GM19455 (cell line): ENCODE data around the gene TRIAP1.
"Not testable (repeated sequence)": the region's sequence is repeated elsewhere in the genome, so short reads cannot be mapped to it uniquely, and the experiment has no call there.

Experiments
- ATAC-seq: cut with Tn5 transposase; IDR thresholded peaks from one replicate; pipeline ENCODE4 v1.9.1; 2021; ENCODE audit not compliant: unreplicated experiment

TRIAP1 gene

DNA sequence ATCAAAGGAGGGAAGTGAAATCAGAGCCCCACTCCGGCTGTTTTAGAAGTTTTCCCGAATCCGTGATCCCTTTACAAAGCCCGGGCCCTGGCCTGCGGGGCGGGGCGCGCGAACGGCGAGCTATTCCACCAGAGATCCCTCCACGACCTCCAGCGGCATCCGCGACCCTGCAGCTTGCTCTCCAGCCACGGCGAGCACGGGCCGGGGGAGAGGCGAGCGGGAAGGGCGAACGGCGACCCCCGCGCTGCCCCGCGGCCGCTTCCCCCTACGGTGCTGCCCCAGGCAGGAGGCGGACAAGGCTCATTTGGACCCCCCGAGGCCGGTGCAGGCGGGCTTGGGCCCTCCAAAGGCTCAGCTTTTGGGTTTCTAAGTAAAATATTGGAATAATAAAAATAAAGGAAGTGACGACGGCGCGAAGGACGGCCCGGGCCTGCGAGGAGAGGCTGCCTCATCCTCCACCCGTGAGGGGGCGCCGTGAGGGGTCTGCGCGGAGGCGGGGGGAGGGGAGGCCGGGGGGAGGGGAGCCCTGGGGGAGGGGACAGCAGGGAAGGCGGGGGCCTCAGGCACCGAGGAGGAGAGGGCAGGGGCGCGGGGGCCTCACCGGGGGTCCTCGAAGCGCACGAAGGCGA lies 22.8 kb upstream of the TRIAP1 start:
- peak; percentile 30 for ATAC-seq

DNA sequence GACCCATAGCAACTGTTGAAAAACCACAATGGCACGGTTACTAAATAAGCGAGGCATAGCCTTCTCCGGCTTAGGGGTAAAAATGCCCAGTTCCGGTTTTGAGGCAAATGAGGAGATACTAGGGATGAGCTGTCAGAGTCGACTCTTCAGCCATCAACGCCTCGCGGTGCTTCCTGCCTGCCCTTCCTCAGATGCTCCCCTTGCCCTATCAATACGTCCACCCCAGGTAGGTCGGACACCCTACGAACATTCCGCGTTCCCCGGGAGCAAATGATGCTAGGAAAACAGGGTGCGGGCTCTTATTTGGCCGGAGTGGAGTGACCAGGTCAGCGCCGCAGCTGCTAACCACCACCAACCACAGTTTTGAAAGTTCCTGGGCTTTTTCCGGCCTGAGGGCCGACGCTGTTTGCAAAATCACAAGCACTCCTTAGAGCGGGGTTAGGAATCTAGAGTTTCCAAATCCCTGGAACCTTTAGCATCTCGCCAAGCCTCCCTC lies 22.2 kb upstream of the TRIAP1 start:
- no peak for ATAC-seq

DNA sequence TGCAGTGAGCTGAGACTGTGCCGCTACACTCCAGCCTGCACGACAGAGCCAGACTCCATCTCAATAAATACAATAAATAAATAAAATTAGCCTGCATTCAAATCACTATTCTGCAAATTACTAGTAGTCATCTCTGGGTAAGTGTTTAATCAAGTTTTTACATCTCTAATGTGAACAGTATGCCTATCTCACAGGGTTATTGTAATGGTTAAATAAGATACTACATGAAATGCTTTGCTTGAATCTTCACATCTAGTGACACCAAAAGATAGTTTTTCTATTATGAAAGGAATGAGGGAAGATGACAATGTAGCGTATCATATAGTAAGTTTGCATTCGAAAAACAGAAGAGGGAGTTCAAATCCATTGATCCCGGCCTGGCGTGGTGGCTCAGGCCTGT lies 21.3 kb upstream of the TRIAP1 start:
- ATAC-seq, result no peak

DNA sequence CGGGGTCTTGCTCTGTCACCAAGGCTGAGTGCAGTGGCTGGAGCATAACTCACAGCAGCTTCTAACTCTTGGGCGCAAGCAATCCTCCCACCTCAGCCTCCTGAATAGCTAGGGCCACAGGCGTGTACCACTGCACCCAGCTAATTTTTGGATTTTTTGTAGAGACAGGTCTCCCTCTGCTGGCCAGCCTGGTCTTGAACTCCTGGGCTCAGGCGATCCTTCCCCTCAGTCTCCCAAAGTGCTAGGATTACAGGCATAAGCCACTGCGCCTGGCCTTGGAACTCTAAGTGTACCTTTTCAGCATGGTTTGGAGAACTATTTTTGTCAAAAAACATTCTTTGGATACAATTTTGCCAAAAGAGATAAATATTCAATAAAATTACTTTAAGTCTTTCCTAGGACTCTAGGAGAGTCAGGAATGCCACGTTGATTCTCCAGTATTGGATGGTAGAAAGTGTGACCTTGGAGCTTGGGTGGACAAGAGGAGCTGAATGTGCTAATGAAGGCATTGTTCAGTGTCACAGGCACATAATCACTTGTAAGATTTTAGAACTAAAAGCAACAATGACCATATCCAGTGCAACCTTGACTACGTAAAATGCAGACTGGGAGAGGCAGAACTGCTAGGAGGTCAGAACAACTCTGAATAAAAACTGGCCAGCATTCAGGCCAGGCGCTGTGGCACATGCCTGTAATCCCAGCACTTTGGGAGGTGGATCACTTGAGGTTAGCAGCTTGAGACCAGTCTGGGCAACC lies 20.6 kb upstream of the TRIAP1 start:
- ATAC-seq, result no peak

DNA sequence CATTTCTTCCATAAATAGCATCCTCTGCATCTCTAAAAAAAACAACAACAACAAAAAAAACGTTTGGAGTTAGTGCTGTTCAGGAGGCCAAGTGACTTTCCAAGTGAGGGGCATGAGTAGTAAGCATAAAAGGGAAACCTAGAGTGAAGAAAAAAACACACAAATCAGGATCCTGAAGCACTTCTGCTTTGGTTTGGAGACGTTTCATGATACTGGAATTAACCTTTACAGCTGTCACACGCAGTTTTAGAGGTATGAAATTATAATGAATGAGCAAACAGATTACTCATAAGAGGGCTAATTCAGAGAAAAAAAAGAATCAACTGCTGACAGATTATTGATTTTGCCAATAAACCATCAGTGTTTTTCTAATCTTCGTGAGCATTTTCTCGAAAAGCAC lies 19.6 kb upstream of the TRIAP1 start:
- ATAC-seq, result no peak

DNA sequence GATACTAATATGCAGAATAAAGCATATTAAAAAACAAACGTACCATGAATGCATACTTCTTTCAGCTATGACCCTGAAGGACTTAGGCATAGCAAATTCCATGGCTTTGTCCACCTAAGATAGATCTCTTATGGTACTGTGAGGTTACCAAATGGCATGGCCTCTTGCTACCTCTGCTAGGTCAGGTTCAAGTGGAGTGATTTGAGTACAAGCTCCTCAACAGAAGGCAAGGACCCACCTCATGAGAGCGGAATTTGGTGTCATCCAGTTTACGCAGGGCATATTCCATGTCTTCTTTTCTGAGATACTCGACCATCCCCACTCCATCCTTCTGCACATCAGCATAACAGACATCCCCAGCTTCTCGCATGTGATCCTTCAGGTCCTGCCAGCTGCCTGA lies 17.5 kb upstream of the TRIAP1 start:
- ATAC-seq, result no peak

DNA sequence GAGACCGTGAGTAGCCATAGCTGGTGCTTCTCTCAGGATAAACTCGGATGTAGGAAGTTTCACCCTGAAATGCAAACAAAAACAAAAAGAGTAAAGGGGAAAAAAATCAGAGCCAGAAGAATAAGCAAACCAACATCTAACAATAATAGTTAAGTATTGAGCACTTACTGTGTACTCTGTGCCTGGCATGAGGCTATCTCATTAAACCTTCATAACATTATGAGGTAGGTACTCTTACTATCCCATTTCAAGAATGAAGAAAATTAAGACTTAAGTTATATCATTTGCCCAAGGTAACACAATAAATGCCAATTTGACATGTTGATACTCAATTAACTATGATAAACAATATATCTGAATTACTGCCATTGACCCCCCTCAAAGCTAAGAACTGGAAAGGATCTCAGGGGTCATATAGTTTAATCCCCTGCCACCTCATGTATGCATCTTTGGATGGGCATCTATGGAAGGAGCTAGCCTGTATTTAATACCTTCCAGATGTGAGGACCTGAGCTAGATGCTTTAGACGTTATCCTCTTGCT lies 16.0 kb upstream of the TRIAP1 start:
- no peak for ATAC-seq

DNA sequence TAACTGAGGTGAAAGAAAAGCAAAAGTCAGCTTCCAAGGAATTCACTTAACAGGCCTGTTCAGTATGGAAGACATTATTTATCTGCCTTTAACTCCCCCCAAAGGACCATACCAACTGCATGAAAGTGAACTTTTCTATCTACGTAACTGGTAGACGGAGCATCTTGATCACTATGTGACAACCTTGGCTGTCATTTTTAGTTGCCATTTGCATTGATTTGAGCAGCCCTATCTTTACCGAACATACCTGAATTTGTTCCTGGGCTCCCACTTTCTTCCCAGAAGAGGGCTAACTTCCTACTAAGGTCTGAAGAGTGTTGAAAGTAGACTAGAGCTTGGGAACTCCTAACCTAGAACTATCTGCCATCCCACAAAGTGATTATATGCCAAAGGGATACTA lies 14.0 kb upstream of the TRIAP1 start:
- no peak for ATAC-seq

DNA sequence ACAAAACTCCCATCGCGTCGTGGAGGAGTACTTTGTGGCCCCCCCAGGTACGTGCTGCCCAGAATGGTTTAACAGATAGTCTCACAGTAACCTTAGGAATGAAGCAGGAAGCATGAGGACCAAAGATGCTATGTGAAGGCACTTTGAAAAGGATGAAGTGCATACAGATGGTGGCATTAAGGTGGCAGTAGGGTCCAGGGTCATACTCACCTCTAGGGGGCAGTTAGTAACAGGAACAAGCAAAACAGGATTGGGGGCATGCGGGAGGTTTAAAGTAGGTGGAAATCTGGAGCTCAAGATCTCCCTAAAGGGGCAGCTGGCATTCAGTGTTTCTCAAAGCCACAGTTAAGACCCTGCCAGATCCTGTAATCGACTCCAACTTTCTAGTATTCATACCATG lies 10.9 kb upstream of the TRIAP1 start:
- no peak for ATAC-seq

DNA sequence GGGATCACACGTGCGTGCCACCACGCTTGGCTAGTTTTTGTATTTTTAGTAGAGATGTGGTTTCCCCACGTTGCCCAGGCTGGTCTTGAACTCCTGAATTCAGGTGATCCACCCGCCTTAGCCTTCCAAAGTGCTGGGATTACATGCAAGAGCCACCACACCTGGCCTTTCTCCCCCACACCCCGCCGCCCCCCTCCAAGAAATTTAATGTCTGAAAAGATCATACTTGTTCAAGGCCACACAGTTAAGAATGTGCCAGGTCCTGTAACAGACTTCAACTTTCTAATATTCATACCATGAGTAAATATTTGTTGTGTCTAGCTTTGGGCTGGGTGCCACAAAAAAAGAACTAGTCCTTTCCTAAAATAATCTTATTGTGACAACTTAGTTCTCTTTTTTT lies 9.1 kb upstream of the TRIAP1 start:
- no peak for ATAC-seq

DNA sequence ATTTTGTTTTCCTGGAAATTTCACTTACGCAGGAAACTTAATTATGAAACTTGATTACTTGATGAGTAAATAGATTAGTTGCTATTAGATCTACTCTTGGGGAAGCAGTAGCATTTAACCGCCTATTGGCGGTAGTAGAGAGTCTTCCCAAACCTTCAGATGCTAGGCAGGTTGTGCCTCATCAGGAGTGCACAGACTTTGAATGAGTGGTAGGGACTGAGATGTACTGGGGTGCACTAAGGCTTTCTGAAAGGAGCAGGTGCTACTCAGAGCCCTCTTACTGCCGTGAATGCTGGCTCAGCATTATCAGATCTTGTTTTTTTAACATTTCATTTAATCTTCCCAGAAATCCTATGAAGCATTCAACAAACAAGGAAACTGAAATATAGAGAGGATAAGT lies 7.8 kb upstream of the TRIAP1 start:
- no peak for ATAC-seq

DNA sequence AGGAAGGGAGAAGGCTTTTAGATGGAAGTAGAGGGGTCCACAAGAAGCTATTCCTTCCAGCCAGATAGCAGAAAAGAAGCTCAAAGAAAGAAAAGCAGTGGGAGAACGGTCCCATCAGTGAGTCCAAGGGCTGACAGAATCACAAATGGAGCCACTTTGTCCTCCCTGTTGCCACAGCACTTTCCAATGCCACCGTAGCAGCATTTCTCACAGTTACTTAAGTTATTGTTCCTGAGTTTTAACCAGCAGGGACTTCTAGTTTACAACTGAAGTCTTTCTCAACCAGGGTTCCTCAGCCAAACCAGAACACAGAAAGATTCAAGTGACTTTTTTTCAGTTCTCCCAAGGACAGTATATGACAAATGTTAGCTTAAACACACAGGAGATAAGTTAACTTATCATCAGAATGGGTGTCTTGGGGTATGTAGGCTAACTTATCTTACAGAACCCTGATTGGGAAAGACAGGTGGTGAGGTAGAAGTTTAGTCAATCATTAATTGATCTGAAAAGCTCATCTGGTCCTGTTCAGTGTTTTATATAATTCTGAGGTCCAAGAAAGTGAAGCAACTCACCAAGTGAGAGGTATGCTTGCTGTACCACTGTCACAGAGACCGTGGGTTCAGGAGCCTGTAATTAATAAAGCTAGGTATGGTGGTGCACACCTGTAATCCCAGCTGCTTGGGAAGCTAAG lies 7.0 kb upstream of the TRIAP1 start:
- no peak for ATAC-seq

DNA sequence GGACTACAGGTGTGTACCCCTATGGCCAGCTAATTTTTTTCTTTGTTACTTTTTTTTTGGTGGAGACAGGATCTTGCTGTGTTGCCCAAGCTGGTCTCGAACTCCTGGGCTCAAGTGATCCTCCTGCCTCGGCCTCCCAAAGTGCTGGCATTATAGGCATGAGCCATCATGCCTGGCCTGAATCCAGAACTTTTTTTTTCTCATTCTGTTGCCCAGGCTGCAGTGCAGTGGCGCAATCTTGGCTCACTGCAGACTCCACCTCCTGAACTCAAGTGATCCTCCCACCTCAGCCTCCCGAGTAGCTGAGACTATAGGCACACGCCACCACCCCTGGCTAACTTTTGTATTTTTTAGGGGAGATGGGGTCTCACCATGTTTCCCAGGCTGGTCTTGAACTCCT lies 6.3 kb upstream of the TRIAP1 start:
- ATAC-seq, result not testable (repeated sequence)

DNA sequence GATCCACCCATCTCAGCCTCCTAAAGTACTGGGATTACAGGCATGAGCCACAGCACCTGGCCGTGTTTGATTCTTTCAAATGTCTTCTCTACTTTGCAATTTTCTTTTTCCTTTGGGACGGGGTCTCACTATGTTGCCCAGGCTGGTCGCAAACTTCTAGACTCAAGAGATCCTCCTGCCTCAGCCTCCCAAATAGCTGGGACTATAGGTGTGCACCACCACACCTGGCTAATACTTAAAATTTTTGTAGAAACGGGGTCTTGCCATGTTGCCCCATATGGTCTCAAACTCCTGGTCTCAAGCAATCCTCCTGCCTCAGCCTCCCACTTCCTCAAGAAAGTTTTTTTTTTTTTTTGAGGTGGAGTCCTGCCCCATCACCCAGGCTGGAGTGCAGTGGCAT lies 1.8 kb upstream of the TRIAP1 start:
- ATAC-seq, result no peak

DNA sequence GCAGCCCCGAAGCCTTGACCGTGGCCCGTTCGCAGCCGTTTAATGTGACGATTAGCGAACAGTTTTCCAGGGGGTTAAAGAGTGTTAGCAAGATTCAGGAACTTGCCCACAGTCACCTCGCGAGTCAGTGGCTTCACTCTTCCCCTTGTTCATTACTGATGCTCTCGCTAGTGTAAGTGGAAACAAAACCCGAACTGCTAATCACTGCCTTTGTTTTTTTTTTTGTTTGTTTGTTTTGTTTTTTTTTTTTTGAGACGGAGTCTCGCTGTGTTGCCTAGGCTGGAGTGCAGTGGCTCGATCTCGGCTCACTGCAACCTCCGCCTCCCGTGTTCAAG lies 627 bp upstream of the TRIAP1 start:
- not testable (repeated sequence) for ATAC-seq

DNA sequence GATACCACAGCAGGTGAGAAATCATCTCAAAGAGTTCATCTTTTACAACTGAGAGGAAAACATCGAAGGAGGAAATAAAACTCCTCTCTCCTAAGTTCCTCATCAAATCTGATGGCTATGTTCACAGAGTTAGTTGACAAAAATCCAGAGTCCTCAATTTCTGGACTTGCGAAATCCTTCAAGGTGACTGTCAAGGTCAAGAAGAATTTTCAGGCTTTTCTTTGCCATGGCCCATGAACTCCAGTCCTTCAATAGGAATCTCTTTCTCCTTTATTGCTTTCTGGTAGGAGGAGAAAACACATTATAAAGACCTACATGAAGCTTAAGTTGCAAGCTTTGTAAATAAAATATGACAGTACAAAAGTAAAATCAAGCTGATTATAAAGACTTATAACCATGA lies 1.5 kb downstream of the TRIAP1 start:
- no peak for ATAC-seq

DNA sequence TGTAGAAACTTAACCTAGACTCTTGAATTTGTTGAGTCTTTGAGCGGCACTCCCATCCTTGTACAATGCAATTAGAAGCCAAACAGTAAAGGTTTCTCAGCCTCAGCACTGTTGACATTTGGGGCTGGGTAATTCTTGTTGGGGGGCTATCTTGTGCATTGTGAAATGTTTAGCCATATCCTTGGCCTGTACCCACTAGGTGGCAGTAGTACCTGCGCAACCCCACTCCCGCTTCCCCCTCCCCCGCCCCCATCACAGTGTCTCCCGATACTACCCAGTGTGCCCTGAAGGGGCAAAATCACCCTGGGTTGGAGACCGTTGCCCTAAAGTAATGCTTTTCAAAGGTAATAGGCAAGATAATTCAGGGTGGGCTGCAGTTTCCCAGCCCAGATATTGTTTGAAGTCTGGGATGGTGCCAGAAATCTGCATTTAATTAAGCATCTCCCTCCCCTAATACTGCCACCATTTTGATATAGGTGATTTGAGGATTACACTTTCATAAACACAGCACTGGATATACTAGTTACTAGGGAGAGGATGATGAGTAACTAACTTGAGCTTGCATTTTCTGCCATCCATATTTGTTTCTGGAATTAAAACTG lies 6.4 kb downstream of the TRIAP1 start:
- ATAC-seq, result no peak

DNA sequence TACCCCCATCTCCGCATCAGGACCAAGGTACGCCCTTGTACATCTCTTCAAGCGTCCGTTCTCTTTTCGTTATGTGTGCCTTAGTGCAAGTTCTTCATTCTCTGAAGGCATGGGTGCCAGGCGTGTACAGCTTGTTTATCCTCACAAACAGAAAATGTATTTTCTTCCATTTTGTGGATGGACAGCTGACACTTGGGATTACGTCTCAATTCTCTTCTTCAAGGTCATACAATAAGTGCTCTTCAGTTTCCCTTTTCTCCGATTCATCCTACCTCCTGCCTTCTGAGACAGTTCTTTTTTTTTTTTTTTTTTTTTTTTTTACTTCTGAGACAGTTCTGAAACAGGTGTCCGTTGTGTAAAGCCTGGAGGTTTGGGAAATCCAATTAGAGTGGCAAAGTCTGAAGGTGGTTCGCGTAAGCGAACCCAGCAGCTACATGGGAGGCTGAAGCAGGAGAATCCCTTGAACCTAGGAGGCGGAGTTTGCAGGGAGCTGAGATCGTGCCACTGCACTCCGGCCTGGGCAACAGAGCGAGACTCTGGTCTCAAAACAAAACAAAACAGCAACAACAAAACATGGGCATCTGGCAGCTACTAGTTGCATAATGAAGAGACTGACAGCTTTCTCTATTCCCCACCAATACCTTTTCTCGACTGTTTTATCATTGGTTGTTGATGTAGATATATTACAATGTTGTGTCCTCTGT lies 7.5 kb downstream of the TRIAP1 start:
- ATAC-seq, result peak; percentile 4

DNA sequence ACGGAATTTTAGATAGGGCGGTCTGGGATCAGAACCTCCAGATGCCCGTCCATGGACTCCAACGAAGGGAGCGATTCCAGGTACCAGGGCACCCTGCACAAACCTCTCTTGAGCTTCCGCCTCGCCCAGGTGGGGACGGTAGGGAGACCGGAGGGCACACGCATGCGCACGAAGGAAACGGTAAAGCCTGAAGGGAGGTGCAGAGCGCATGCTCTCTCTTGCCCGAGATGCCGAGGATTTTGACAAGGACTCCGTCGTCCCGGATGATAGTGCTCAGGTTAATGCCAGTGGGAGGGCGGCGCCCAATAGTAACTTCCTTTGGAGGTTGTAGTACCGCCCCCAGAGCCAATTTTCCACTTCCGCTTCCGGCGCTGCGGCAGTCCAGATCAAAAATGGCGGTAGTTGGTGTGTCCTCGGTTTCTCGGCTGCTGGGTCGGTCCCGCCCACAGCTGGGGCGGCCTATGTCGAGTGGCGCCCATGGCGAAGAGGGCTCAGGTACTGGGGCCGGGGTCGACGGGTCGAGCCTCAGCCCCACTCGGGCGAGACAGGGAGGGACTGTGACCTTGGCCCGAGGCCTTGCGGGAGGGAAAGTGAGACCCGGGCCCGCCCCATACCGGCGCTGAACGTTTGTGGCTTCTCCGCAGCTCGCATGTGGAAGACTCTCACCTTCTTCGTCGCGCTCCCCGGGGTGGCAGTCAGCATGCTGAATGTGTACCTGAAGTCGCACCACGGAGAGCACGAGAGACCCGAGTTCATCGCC lies 8.3 kb downstream of the TRIAP1 start, which contains the start of gene COX6A1:
Gene COX6A1 (plus strand): TSS at position 379 of the 760 bp plus-strand sequence. CDS start 14 bp downstream, at position 393.
- peak; percentile 96 for ATAC-seq
